ENCODE results near the gene HMCES.
"Not testable (repeated sequence)": the region's sequence is repeated elsewhere in the genome, so short reads cannot be mapped to it uniquely, and the experiment has no call there.

The HMCES gene, protein sequence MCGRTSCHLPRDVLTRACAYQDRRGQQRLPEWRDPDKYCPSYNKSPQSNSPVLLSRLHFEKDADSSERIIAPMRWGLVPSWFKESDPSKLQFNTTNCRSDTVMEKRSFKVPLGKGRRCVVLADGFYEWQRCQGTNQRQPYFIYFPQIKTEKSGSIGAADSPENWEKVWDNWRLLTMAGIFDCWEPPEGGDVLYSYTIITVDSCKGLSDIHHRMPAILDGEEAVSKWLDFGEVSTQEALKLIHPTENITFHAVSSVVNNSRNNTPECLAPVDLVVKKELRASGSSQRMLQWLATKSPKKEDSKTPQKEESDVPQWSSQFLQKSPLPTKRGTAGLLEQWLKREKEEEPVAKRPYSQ

GRCh38 chr3:129278439-129278965 is at the start of gene HMCES:
HMCES (plus strand) TSS chr3:129278870; CDS start chr3:129279733, 863 bp downstream.
- Mint-ChIP-seq H3K4me3 (peak within 1 kb of the TSS; percentile 97), H3K9me3 (no peaks in the 10 kb centered on the region), H3K27me3 (peaks cover 1% of the 10 kb centered on the region), H3K27ac (peak within 1 kb of the TSS; percentile 95), H3K36me3 (ENCODE audit: low read depth) (peaks cover 57% of the 10 kb centered on the region), H3K4me1 (peaks cover 64% of the 10 kb centered on the region)
- DNase-seq (peak; percentile 97), ATAC-seq (peak; percentile 75)

- Mint-ChIP-seq H3K27ac (no peak overlapping the region), H3K4me1 (peaks cover 40% of the 10 kb centered on the region), H3K4me3 (no peak overlapping the region), H3K36me3 (ENCODE audit: low read depth) (no peaks in the 10 kb centered on the region), H3K27me3 (no peaks in the 10 kb centered on the region), H3K9me3 (no peaks in the 10 kb centered on the region)
- no peak for ATAC-seq
- DNase-seq = no peak
Measured at GRCh38 chr3:129228891-129229585, 49.6 kb upstream of the HMCES start.

DNA sequence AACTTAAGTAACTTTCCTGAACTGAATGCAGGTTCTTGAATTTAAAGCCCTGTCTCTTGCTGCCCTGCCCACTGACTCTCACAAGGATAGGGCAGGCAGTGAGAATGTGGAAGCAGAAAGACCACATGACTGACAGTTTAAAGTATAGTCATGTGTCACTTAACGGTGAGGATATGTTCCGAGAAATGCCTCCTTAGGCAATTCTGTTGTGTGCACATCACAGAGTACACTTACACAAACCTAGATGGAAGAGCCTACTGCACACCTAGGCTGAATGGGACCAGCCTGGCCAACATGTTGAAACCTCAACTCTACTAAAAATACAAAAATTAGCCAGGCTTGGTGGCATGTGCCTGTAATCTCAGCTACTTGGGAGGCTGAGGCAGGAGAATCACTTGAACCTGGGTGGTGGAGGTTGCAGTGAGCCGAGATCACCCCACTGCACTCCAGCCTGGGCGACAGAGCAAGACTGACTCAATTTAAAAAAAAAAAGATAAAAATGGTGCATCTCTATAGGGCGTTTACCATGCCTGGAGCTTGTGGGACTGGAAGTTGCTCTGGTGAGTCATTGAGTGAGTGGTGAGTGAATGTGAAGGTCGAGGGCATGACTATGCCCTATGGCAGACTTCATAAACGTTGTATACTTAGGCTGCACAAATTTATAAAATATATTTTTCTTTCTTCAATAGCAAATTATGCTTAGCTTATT is 48.2 kb upstream of the HMCES start:
- Mint-ChIP-seq H3K27ac (peak overlapping the region; percentile 54), H3K9me3 (no peaks in the 10 kb centered on the region)
- peak; percentile 33 for DNase-seq

GRCh38 chr3:129231331-129232119 is 47.1 kb upstream of the HMCES start:
- H3K9me3 Mint-ChIP-seq = no peaks in the 10 kb centered on the region
- ATAC-seq (peak; percentile 26), DNase-seq (no peak)
- no peaks in the 10 kb centered on the region for H3K36me3 Mint-ChIP-seq (ENCODE audit: low read depth)
- H3K27me3 Mint-ChIP-seq = no peaks in the 10 kb centered on the region
- peaks cover 27% of the 10 kb centered on the region for H3K4me1 Mint-ChIP-seq
- no peak overlapping the region for H3K4me3 Mint-ChIP-seq
- H3K27ac Mint-ChIP-seq = no peak overlapping the region

More for the DNA sequence above, 48.2 kb upstream of the HMCES start:
- Mint-ChIP-seq H3K27me3 (no peaks in the 10 kb centered on the region), H3K4me3 (no peak overlapping the region), H3K4me1 (peaks cover 33% of the 10 kb centered on the region), H3K36me3 (ENCODE audit: low read depth) (no peaks in the 10 kb centered on the region)
- peak; percentile 98 for ATAC-seq

GRCh38 chr3:129233538-129233937 is 45.1 kb upstream of the HMCES start:
- Mint-ChIP-seq H3K27me3 (no peaks in the 10 kb centered on the region), H3K4me3 (peak overlapping the region; percentile 1), H3K9me3 (no peaks in the 10 kb centered on the region), H3K27ac (peak overlapping the region; percentile 36), H3K36me3 (ENCODE audit: low read depth) (no peaks in the 10 kb centered on the region), H3K4me1 (peaks cover 25% of the 10 kb centered on the region)
- DNase-seq (peak; percentile 16), ATAC-seq (no peak)

GRCh38 chr3:129234441-129234840 is 44.2 kb upstream of the HMCES start:
- no peaks in the 10 kb centered on the region for H3K36me3 Mint-ChIP-seq (ENCODE audit: low read depth)
- H3K4me3 Mint-ChIP-seq = no peak overlapping the region
- ATAC-seq (no peak), DNase-seq (no peak)
- H3K27ac Mint-ChIP-seq = no peak overlapping the region
- H3K9me3 Mint-ChIP-seq = no peaks in the 10 kb centered on the region
- H3K27me3 Mint-ChIP-seq = no peaks in the 10 kb centered on the region
- peaks cover 31% of the 10 kb centered on the region for H3K4me1 Mint-ChIP-seq

DNA sequence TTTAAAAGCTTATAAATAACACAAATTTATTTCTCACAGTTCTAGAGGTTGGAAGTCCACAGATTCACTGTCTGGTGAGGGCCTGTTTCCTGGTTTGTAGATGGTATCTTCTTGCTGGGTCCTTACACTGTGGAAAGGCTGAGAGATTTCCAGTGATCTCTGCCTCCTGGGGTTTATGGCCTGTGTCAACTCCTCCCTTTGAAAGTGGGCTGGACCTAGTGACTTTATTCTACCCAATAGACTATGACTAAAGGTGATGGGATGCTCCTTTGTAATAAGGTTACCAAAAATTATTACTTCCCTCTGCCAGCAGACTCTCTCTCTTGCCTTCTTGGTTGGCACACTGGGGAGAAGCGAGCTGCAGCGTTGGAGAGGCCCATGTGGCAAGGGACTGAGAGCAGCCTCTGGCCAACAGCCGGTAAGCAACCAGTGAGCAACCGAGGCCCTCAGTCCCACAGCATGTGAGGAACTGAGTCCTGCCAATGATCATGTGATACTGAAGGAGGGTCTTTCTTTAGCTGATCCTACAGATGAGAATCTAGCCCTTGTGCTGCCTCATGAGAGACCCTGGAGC is 43.2 kb upstream of the HMCES start:
- peaks cover 30% of the 10 kb centered on the region for H3K4me1 Mint-ChIP-seq
- ATAC-seq (no peak), DNase-seq (no peak)
- no peaks in the 10 kb centered on the region for H3K9me3 Mint-ChIP-seq
- no peak overlapping the region for H3K27ac Mint-ChIP-seq
- H3K27me3 Mint-ChIP-seq = no peaks in the 10 kb centered on the region
- H3K36me3 Mint-ChIP-seq (ENCODE audit: low read depth) = no peaks in the 10 kb centered on the region
- H3K4me3 Mint-ChIP-seq = no peak overlapping the region

DNA sequence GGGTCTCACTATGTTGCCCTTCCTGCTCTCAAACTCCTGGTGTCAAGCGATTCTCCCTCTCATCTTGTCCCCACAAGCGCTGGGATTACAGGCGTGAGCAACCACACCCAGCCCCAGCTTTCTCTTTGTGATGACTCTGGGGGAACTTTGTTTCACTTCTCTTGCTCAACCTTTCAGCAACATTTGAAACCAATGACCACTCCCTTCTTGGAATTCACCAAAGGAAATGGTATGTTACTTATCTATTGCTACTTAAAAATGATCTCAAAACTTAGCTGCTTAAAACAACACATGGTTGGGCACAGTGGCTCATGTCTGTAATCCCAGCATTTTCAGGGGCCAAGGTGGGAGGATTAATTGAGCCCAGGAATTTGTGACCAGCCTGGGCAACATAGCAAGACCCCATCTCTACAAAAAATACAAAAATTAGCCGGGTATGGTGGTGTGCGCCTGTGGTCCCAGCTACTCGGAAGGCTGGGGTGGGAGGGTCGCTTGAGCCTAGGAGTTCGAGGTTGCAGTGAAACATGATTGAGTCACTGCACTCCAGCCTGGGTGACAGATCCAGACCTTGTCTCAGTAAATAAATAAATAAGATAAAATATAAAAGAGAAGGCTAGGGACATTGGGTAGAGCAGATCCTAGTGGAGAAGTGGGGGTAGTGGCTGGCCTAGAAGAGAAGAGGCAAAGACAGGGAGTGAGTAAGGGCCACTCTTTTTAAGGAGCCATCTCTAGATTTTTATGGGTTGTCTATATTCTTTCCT is 39.5 kb upstream of the HMCES start:
- Mint-ChIP-seq H3K9me3 (no peaks in the 10 kb centered on the region), H3K4me3 (peak overlapping the region; percentile 20), H3K27me3 (no peaks in the 10 kb centered on the region), H3K27ac (peak overlapping the region; percentile 78), H3K36me3 (ENCODE audit: low read depth) (no peaks in the 10 kb centered on the region), H3K4me1 (peaks cover 15% of the 10 kb centered on the region)
- ATAC-seq (peak; percentile 79), DNase-seq (peak; percentile 31)

DNA sequence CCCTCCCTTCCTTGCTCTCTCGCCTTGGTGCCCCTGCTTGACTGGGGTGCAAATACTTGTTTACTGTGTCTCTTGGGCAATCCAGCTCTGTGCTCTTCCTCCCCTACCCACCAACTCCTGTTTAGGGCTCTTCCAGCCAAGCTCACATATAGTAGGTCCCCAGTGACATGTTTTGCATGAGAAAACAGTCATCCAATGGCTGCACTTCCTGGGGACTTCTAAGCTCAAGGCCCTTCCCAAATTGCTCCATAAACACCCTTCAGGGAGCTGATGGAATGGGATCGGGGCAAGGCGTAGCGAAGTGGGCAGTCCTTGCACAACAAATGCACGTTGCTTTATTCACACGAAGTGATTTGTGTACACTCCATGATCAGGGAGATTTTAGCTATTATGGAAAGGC is 38.7 kb upstream of the HMCES start:
- ATAC-seq (no peak), DNase-seq (no peak)
- H3K4me3 Mint-ChIP-seq = no peak overlapping the region
- no peaks in the 10 kb centered on the region for H3K9me3 Mint-ChIP-seq
- H3K36me3 Mint-ChIP-seq (ENCODE audit: low read depth) = no peaks in the 10 kb centered on the region
- H3K4me1 Mint-ChIP-seq = peaks cover 13% of the 10 kb centered on the region
- no peak overlapping the region for H3K27ac Mint-ChIP-seq
- H3K27me3 Mint-ChIP-seq = no peaks in the 10 kb centered on the region

- no peaks in the 10 kb centered on the region for H3K36me3 Mint-ChIP-seq (ENCODE audit: low read depth)
- ATAC-seq = no peak
- no peak overlapping the region for H3K4me3 Mint-ChIP-seq
- H3K27ac Mint-ChIP-seq = no peak overlapping the region
- DNase-seq = no peak
- H3K9me3 Mint-ChIP-seq = no peaks in the 10 kb centered on the region
- no peaks in the 10 kb centered on the region for H3K27me3 Mint-ChIP-seq
- peaks cover 17% of the 10 kb centered on the region for H3K4me1 Mint-ChIP-seq
Measured at GRCh38 chr3:129240436-129240835, 38.2 kb upstream of the HMCES start.

DNA sequence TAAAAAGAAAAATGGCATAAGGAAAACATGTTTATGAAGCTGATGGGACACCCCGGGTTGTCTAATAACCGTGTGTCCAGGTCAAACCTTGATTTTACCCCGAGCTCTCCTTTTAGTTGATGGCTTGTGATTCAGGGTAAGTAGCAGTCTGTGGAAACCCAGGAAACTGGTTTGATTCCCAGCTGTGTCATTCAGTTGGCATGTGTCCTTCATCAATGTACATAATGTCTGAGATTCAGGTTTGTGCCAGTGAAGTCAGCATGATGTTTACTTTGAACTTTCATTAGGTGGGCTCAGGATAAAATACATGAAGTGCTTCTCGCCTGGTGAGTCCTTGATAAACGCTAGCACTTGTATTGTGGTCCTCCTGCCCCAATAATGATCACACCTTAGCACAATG is 33.5 kb upstream of the HMCES start:
- ATAC-seq (no peak), DNase-seq (no peak)
- peaks cover 2% of the 10 kb centered on the region for H3K27me3 Mint-ChIP-seq
- no peaks in the 10 kb centered on the region for H3K9me3 Mint-ChIP-seq
- H3K36me3 Mint-ChIP-seq (ENCODE audit: low read depth) = peaks cover 4% of the 10 kb centered on the region
- H3K27ac Mint-ChIP-seq = no peak overlapping the region
- H3K4me3 Mint-ChIP-seq = no peak overlapping the region
- peaks cover 30% of the 10 kb centered on the region for H3K4me1 Mint-ChIP-seq

DNA sequence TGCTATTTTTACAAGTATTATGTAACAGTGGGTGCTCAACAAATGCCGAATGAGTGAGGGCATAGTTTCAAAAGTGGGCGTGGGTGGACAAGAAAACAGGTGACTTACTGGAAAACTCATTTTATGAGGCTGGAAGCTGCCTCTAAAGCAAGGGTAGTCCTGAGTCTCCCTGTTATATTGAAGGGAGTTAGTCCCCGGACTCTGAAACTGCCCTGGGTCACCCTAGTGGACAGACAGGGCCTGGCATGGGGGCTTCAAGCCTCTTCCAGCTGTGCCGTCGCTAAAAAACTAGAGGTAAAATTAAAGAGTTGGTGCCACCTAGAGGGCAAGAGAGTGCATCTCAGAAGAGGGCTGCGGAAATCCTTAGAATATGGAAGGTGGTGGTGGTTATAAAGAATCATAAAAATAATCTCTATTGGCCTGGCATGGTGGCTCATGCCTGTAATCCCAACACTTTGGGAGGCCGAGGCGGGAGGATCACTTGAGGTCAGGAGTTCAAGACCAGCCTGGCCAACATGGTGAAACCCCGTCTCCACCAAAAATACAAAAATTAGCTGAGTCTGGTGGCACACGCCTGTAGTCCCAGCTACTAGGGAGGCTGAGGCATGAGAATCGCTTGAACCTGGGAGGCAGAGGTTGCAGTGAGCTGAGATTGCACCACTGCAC is 32.9 kb upstream of the HMCES start:
- ATAC-seq (peak; percentile 76), DNase-seq (peak; percentile 66)
- peak overlapping the region; percentile 8 for H3K4me3 Mint-ChIP-seq
- not testable (repeated sequence) for H3K9me3 Mint-ChIP-seq; H3K27me3 Mint-ChIP-seq; H3K36me3 Mint-ChIP-seq (ENCODE audit: low read depth)
- H3K27ac Mint-ChIP-seq = peak overlapping the region; percentile 22
- peaks cover 35% of the 10 kb centered on the region for H3K4me1 Mint-ChIP-seq

GRCh38 chr3:129246636-129247035 is 32.0 kb upstream of the HMCES start:
- peaks cover 6% of the 10 kb centered on the region for H3K36me3 Mint-ChIP-seq (ENCODE audit: low read depth)
- peaks cover 35% of the 10 kb centered on the region for H3K4me1 Mint-ChIP-seq
- DNase-seq (no peak), ATAC-seq (no peak)
- no peak overlapping the region for H3K27ac Mint-ChIP-seq
- no peak overlapping the region for H3K4me3 Mint-ChIP-seq
- H3K27me3 Mint-ChIP-seq = peaks cover 2% of the 10 kb centered on the region
- no peaks in the 10 kb centered on the region for H3K9me3 Mint-ChIP-seq

All from activated naive CD8-positive, alpha-beta T cell treated with anti-CD3 and anti-CD28 coated beads, Interleukin-2, amount 50 U/mL, for 24 hours (primary cell).